HCT116 (cell line): ENCODE measurements around the gene NFKB1.

Source experiments
- CEBPB ChIP-seq: IDR thresholded peaks from 2 replicates; pipeline ENCODE4 v1.6.1; 2012; ENCODE audit warnings: low read depth
- CTCF ChIP-seq, 3 experiments: fragments of 200-600 bp in 1 of 3; sonication (generic) in 1 of 3; IDR thresholded peaks in 2 of 3; conservative IDR thresholded peaks in 1 of 3; 2 replicates each; pipeline ENCODE4 v1.5.1; 2012 to 2017; ENCODE audit warnings: low read depth in 2 of 3, low read length in 2 of 3, antibody characterized with exemption in 1 of 3, borderline replicate concordance in 1 of 3, control low read depth in 1 of 3, mild to moderate bottlenecking in 1 of 3, mixed read lengths in 1 of 3, mixed run types in 1 of 3, moderate library complexity in 1 of 3; ENCODE audit not compliant: insufficient read depth in 1 of 3
- EZH2 ChIP-seq: fragments of 200-600 bp; sonication (generic); IDR thresholded peaks from 2 replicates; pipeline ENCODE4 v1.6.1; 2017; ENCODE audit warnings: antibody characterized with exemption, mixed run types
- EZH2phosphoT487 ChIP-seq: fragments of 200-600 bp; IDR thresholded peaks from 2 replicates; pipeline ENCODE4 v1.6.1; 2018; ENCODE audit warnings: antibody characterized with exemption, borderline replicate concordance
- FOSL1 ChIP-seq: IDR thresholded peaks from 2 replicates; pipeline ENCODE4 v1.6.1; 2012; ENCODE audit warnings: low read depth
- MAX ChIP-seq: IDR thresholded peaks from 2 replicates; pipeline ENCODE4 v1.6.1; 2012
- POLR2A ChIP-seq: IDR thresholded peaks from 2 replicates; pipeline ENCODE4 v1.7.0; 2011; ENCODE audit warnings: borderline replicate concordance; ENCODE audit not compliant: insufficient read depth, insufficient read length; ENCODE audit errors: extremely low read depth
- POLR2AphosphoS5 ChIP-seq: IDR thresholded peaks from 2 replicates; pipeline ENCODE4 v1.6.1; 2011; ENCODE audit warnings: mild to moderate bottlenecking, low read depth, low read length, moderate library complexity
- RAD21 ChIP-seq: IDR thresholded peaks from 2 replicates; pipeline ENCODE4 v1.6.1; 2012; ENCODE audit warnings: low read depth, mild to moderate bottlenecking
- REST ChIP-seq: IDR thresholded peaks from 2 replicates; pipeline ENCODE4 v1.6.1; 2012; ENCODE audit warnings: low read depth
- SP1 ChIP-seq: IDR thresholded peaks from 2 replicates; pipeline ENCODE4 v1.6.1; 2012; ENCODE audit warnings: low read depth
- SRF ChIP-seq: IDR thresholded peaks from 2 replicates; pipeline ENCODE4 v1.6.1; 2012; ENCODE audit warnings: low read depth
- TCF7L2 ChIP-seq: IDR thresholded peaks from 2 replicates; pipeline ENCODE4 v1.7.0; 2011; ENCODE audit warnings: borderline replicate concordance, inconsistent platforms; ENCODE audit not compliant: insufficient read depth, insufficient read length; ENCODE audit errors: extremely low read depth
- ZNF274 ChIP-seq: fragments of 200-500 bp; sonication (Bioruptor generic); IDR thresholded peaks from 2 replicates; pipeline ENCODE4 v1.6.1; 2014; ENCODE audit warnings: mild to moderate bottlenecking, low read depth, low read length, inconsistent platforms

- no peak for TF ChIP-seq CTCF (IDR thresholded peaks at IDR 0.05 in 2 of 3, conservative IDR thresholded peaks at IDR 0.05 in 1 of 3; ENCODE audit: borderline replicate concordance in 1 of 3, insufficient read depth in 1 of 3, low read depth in 2 of 3, low read length in 2 of 3)
- TF ChIP-seq MAX, result no peak
- TF ChIP-seq CEBPB, result no peak
- no peak for TF ChIP-seq TCF7L2
- TF ChIP-seq SP1, result no peak
- TF ChIP-seq POLR2A, result no peak
- no peak for TF ChIP-seq REST
- no peak for TF ChIP-seq RAD21
- TF ChIP-seq POLR2AphosphoS5, result no peak
- TF ChIP-seq EZH2phosphoT487, result no peak
- no peak for TF ChIP-seq EZH2
- TF ChIP-seq SRF, result no peak
- no peak for TF ChIP-seq ZNF274
- no peak for TF ChIP-seq FOSL1
Observed at GRCh38 chr4:102552781-102553180, 51.6 kb downstream of the NFKB1 start.
